Gastroesophageal sphincter (tissue), 3 donors: ENCODE measurements around the gene CTNNA3.

Experiments used
- EP300 ChIP-seq: sonication (generic); formaldehyde crosslinking; IDR thresholded peaks from one replicate; pipeline ENCODE4 v1.6.1; 2017; ENCODE audit warnings: antibody characterized with exemption, mild to moderate bottlenecking
- POLR2A ChIP-seq, 2 donors: fragments of 450-650 bp; IDR thresholded peaks; one replicate each; pipeline ENCODE4 v1.6.1; 2017; ENCODE audit warnings: antibody characterized with exemption in 2 of 2, mild to moderate bottlenecking in 2 of 2, moderate library complexity in 1 of 2
- POLR2AphosphoS5 ChIP-seq: sonication (generic); formaldehyde crosslinking; IDR thresholded peaks from one replicate; pipeline ENCODE4 v1.6.1; 2017; ENCODE audit warnings: antibody characterized with exemption
- TF ChIP-seq, protein P1 (sequence below), 4 experiments: fragments of 200-600 bp in 2 of 4; fragments of 450-650 bp in 2 of 4; sonication (generic) in 1 of 4; IDR thresholded peaks; one replicate each; pipeline ENCODE4 v1.5.1; 2017 to 2019; ENCODE audit warnings: antibody characterized with exemption in 4 of 4, mild to moderate bottlenecking in 2 of 4, moderate library complexity in 2 of 4

GRCh38 chr10:67017218-67017617 is 678.8 kb downstream of the CTNNA3 start:
- TF ChIP-seq EP300 (no peak), POLR2A (IDR thresholded peaks at IDR 0.05) (no peak), POLR2AphosphoS5 (no peak)
- TF ChIP-seq, protein P1, sequence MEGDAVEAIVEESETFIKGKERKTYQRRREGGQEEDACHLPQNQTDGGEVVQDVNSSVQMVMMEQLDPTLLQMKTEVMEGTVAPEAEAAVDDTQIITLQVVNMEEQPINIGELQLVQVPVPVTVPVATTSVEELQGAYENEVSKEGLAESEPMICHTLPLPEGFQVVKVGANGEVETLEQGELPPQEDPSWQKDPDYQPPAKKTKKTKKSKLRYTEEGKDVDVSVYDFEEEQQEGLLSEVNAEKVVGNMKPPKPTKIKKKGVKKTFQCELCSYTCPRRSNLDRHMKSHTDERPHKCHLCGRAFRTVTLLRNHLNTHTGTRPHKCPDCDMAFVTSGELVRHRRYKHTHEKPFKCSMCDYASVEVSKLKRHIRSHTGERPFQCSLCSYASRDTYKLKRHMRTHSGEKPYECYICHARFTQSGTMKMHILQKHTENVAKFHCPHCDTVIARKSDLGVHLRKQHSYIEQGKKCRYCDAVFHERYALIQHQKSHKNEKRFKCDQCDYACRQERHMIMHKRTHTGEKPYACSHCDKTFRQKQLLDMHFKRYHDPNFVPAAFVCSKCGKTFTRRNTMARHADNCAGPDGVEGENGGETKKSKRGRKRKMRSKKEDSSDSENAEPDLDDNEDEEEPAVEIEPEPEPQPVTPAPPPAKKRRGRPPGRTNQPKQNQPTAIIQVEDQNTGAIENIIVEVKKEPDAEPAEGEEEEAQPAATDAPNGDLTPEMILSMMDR (IDR thresholded peaks at IDR 0.05) = no peak
